ENCODE data around the gene MARS1.
A peak's percentile ranks its signal among the peaks of the same experiment; 100 is the strongest.

The MARS1 gene

DNA sequence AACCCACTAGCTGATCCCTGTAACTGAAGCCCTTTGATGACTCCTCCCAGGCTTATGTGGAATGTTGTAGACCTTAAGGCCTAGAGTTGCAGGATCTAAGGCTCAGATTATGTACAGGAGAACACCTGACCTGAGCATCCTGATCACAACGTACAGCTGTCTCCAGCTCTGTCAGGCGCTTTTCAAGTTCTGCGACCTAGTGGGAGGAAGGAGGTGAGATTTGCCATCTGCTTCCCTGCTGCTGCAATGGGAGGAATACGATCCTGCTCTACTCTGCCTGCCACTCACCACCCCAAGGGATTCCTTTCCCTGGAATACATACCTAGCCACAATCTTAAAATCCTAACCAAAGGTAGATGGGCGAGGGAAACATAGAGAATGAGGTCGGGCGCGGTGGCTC lies 45.2 kb downstream of the MARS1 start:
- DNase-seq, result no peak

GRCh38 chr12:57534250-57534649 lies 46.4 kb downstream of the MARS1 start:
- DNase-seq, result no peak

DNA sequence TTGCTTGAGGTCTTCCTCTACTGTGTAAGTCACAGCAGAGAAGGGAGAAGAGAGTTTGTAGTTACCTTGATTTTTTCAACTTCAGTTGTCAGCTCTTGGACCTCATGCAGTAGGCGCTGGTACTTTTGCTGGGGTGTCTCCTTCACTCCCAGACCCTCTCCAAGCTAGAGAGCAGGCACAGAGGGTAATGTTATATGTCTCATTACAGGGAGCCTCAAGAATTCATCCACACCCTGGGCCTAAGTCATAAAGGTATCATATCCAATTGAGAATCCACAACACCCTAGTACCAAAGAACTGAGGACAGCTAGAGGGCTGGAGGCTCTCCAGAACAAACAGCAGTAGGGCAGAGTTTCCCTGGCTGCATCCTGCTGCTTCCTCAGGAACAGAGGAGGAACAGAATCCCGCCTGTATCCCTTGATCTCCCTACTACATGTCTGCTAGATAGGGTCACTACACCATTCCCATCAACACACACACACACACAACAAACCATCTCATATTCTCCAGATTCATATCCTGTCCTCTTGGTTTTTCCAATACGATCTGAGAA lies 47.2 kb downstream of the MARS1 start:
- DNase-seq, result no peak

DNA sequence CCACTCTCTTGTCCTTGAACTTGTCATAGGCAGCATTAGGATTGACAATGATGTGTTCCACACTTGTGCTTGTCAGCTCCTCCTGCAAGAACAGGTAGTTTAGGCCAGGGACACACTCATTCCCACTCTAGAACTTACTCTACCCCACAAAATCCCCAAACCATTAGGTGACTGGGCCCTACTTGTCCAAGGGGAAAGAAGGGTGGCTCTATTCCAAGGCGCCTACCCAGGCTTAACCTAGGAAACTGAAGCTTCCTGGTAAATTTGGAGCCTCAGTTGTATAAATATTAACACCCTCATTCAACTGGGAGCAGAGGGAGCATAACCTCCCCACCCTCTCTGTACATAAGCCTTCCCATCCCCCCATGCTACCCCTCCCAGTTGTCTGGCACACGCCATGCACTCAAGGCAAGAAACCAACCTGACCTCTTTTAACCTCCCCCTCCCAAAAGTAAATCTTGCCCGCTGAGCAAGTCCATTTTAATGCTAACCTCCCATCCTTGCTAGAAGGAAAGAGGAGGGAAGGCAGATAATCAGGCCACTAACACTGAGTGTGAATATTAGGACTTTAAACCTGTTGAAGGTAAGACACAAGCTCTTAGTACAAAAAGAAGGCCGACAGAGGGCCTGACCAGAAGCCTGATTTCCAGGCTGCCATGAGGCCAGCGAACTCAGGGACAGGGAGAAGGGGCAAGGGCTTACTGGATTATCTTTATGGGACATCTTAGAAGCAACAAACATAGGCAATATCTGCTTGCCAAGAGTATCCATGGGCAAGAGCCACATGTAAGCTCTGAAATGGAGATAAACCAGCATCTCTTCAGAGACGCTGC lies 48.1 kb downstream of the MARS1 start:
- DNase-seq, result no peak

DNA sequence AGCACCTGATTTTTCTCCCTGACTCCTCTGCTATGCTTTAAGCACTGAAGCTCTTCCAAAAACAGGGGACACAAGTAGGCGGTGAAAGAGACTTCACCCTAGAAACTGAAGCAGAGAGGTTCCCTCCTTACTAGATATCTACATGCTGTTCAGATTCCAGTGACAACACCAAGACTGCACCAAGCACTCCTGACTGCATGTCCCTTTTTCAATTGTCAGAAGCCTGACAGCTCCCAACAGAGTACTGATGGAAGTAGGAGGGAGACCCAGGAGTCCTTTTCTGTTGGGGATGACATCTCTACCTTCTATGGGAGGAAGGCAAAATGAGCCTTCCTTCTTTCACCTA lies 48.7 kb downstream of the MARS1 start:
- DNase-seq, result no peak

DNA sequence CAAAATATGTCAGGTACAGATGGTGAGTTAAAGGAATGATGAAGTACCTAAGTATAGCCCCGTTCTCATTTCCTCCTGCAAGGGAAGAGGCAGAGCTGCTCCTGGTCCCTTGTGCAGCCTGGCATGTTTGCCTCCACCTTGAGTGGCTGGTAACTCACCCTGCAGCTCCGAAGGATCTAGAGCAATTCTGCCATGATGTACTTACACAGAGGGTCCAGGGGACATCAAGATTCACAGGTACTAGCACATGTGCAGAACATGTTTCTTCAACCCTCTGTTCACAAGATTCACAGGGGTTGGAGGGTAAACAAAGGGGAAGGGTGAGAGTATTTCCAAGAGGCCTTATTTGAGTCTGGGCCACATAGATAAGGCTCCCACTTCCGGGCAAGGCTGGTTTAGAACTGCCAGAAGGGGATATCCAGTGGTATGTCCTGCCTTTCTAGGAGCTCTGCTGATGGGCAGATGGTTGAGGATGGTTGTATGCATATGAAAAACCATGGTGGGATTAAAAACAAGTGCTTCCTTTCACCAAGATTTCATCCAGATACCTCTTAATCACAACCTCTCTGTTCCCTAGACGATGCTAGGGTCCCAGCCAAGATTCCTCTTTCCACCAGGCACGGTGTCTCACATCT lies 51.4 kb downstream of the MARS1 start:
- DNase-seq, result no peak

- DNase-seq, result no peak
These were observed 53.1 kb downstream of the MARS1 start for GRCh38 chr12:57541001-57541400.

DNA sequence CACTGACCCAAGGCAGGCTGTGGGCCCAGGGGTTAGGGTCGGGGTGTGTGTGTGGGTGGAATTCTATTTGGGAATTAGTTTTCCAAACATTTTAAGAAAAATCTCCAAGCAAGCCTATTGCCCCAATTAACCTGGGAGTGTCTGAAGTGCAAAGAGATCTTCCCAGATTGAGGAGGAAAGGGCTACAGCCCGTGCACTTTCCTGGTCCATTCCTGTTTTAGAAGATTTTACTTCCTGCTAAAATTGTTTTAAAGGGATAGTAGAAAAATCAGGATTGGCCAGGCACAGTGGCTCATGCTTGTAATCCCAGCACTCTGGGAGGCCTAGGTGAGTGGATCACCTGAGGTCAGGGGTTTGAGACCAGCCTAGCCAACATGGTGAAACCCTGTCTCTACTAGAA lies 53.8 kb downstream of the MARS1 start:
- no peak for DNase-seq

DNA sequence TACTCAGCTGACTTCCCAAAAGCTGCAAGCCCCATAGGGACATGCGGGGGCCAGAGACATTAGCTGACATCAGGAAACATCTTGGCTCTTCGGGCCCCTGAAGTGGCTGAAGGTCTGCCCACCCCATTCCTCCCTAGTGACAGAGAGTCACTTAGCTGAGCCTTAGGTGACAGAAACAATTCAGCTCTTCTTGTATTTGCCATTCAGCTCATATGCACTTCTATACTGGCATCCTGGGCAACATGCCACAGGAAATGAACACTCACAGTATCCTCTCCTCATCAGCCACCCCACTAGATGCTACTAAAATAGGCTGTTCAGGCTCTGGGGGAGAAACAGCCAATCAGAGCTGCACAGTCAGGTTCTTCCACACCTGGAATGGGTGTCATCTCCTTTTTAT lies 55.7 kb downstream of the MARS1 start:
- DNase-seq, result no peak

- no peak for DNase-seq
These were observed 58.1 kb downstream of the MARS1 start for GRCh38 chr12:57545809-57546437.

DNA sequence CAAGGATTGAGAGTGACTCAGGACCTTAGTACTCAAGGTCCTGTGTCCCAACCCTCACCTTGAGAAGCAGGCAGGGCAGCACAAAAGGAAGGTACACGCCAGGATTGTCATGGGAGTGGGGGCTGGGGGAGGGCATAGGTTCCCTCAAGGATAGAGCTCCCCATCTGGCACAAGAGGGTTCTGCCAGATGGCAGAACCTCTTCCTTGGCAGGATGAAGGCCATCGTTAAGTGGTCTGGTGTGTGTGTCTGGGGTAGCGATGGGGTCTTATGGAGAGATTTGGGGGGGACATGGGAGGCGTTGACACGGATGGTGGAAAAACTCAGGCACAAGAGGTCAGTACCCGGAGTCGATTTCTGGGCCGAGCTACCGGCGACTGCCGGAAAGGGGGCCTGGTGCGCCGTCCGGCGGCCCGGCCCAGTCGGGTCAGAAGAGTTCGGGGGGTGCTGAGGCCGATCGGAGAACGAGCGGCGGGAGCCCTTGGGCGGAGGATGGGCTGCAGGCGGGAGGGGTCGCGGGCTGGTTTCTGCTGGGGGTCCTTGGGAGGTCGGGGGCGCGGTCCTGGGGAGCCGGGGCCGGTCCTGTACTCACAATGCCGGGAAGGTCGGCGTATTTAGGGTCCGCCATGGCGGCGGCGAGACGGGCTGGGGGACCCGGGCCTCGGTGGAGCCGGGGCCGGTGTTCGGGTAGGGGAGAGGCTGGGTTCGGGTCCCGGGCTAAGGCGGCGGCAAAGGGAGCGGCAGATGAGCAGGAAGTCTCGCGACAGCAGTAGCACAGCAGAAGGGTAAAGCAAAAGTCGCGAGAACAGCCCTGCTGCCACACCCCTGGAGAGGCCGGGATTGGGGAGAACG lies 58.8 kb downstream of the MARS1 start, which contains the start of gene DCTN2:
DCTN2 (minus strand) TSS at position 755 of the 850 bp plus-strand sequence; CDS start at position 626, 129 bp downstream.
- peak; percentile 95 for DNase-seq

DNA sequence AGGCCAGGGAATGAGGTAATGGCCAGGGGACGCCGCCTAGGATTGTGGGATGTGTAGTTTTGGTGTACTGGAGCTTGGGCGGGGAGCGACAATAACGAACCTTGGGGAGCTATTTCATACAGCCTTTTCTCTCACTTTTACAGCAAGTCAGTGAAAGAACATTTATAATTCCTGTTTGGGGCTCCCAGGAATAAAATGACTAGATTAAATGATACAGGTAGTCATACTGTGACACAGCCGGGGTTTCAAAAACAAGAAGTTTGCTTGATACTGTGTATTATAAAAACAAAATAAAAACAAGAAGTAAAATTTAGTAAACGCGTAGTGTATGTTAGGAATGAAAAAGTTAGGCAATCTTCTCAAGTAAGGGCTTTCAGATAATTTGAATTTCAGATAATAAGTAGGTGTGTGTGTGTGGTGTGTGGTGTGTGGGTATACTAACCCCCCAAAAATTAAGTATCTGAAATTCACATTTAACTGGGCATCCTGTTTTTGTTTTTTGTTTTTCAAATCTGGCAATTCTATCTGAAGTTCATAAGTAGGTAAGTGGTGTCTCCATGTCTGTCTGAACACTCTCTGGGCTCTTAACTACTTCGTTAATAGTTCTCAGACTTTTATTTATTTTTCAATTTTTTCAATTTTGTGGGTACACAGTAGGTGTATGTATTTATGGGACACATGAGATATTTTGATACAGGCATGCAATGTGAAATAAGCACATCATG lies 59.6 kb downstream of the MARS1 start:
- DNase-seq, result no peak

DNA sequence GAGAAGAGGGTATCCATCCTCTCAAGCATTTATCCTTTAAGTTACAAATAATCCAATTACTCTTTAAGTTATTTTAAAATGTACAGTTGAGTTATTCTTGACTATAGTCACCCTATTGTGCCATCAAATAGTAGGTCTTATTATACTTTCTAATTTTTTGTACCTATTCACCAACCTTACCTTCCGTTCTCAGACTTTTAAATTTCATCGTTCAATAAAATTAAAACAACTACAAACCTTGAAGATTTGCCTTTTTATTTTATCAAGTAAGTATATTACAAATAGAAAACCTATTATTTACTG lies 60.1 kb downstream of the MARS1 start:
- DNase-seq, result no peak

- DNase-seq, result no peak
These were observed 60.6 kb downstream of the MARS1 start for GRCh38 chr12:57548488-57548887.

- DNase-seq, result no peak
These were observed 61.5 kb downstream of the MARS1 start for GRCh38 chr12:57549203-57549908.

GRCh38 chr12:57549909-57550640 lies 62.2 kb downstream of the MARS1 start, which contains the start of gene KIF5A:
Gene KIF5A, plus strand, starts transcription at chr12:57550044. Its CDS starts 228 bp downstream, at chr12:57550272.
- DNase-seq, result peak; percentile 71

- no peak for DNase-seq
These were observed 63.0 kb downstream of the MARS1 start for GRCh38 chr12:57550641-57551549.

- no peak for DNase-seq
These were observed 63.9 kb downstream of the MARS1 start for GRCh38 chr12:57551637-57552305.

GRCh38 chr12:57552306-57552651 lies 64.4 kb downstream of the MARS1 start:
- DNase-seq, result no peak
